WI38 (cell line): ENCODE measurements around the gene SEPHS1.

Experiments
- H3K4me3 ChIP-seq: 2 replicates; pipeline ENCODE4 v1.5.1; 2011; ENCODE audit warnings: low read depth, mild to moderate bottlenecking, control low read depth, low read length
- TF ChIP-seq, protein P1 (sequence below): IDR thresholded peaks from 2 replicates; pipeline ENCODE4 v1.5.1; 2012; ENCODE audit warnings: low read depth, mild to moderate bottlenecking, control low read depth, low read length

SEPHS1 gene

DNA sequence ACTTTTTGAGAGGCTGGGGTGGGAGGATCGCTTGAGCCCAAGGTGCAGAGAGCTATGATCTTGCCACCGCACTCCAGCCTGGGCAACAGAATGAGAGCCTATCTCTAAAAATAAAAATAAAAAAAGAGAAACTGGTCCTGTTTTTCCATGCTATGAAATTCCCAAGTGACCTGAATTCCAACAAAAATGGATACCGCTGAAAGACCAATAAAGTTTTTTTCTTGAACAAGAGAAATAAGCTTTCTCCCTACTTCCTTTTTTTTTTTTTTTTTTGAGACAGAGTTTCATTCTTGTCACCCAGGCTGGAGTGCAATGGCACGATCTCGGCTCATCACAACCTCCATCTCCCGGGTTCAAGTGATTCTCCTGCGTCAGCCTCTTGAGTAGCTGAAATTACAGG is 12.5 kb upstream of the SEPHS1 start:
- no peak overlapping the region for H3K4me3 ChIP-seq
- TF ChIP-seq, protein P1, sequence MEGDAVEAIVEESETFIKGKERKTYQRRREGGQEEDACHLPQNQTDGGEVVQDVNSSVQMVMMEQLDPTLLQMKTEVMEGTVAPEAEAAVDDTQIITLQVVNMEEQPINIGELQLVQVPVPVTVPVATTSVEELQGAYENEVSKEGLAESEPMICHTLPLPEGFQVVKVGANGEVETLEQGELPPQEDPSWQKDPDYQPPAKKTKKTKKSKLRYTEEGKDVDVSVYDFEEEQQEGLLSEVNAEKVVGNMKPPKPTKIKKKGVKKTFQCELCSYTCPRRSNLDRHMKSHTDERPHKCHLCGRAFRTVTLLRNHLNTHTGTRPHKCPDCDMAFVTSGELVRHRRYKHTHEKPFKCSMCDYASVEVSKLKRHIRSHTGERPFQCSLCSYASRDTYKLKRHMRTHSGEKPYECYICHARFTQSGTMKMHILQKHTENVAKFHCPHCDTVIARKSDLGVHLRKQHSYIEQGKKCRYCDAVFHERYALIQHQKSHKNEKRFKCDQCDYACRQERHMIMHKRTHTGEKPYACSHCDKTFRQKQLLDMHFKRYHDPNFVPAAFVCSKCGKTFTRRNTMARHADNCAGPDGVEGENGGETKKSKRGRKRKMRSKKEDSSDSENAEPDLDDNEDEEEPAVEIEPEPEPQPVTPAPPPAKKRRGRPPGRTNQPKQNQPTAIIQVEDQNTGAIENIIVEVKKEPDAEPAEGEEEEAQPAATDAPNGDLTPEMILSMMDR: no peak

DNA sequence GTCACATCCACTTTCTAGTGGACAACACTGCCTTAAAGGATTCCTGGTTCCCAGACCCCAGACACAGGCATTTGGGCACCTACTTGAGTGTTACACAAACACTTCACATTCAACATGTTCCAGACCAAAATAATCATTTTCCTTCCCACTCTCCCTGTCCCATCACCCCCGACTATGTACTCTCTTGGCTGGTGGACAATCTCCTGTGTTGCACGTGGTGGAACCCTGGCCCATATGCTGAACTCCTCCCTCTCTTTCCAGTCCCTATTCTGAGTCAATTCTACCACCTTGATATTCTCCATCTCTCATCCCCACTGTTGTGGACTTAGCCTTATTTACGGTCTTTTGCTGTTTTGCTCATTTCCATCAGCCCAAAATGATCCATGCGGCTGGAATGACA is 8.3 kb upstream of the SEPHS1 start:
- TF ChIP-seq, protein P1: no peak
- no peak overlapping the region for H3K4me3 ChIP-seq

DNA sequence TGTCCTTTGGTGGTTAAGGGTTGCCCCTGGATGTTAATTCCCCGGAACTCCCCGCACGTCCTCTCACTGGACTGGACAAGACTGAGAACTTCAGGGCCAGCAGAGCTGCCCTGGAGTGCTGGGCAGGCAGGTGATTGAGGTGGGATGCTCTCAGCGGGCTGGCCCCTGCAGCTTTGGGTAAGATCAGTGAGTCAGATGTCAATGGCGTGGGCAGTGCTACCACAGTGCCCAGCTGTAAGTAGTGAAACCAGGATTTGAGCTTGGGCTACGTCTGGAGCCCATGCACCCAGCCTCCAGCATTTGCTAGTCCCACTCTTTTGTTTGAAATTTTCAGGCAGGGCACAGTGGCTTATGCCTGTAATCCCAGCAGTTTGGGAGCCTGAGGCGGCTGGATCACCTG is 6.7 kb upstream of the SEPHS1 start:
- no peak overlapping the region for H3K4me3 ChIP-seq
- TF ChIP-seq, protein P1: no peak

DNA sequence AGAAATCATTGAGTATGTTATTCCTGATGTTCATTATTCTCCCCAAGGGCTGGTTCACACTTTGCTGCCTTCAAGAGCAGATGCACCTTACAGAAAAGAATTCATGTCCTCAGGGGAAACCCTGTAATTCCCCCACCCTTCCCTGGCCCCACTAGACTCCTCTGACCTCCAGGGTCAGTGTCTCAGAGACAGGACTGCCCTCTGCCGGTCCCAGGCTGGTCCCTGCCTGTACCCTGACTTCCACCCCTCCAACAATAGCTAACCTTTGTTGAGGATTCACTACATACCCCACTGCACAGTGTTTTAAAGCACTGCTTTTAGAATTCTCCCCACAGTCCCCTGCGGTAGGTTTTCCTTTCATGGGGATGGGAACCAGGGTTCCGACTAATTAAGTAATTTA is 4.4 kb upstream of the SEPHS1 start:
- no peak overlapping the region for H3K4me3 ChIP-seq
- TF ChIP-seq, protein P1: no peak

DNA sequence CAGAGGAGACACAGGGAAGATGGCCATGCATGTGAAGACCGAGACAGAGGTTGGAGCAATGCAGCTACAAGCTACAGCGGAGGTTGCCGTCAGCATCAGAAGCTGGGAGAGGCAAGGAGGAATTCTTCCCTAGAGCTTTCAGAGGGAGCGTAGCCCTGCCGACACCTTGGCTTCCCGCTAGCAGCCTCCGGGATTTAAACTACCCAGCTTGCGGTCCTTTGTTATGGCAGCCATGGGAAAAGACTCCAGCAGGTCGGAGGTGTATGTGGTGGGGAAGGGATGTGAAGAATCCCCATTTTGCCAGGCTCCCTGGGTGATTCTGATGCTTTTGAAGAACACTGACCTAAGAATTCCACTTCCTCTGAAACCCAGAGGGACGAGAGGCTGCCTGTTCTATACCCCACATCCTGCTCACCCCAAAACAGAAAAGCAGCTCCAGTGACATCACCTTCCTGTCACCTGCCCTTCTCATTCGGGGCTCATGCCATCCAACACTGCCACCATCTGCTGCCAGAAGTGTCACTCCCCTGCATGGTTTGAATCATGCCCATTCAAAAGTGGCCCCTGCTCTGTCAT is 3.3 kb upstream of the SEPHS1 start:
- H3K4me3 ChIP-seq: no peak overlapping the region
- TF ChIP-seq, protein P1: no peak

DNA sequence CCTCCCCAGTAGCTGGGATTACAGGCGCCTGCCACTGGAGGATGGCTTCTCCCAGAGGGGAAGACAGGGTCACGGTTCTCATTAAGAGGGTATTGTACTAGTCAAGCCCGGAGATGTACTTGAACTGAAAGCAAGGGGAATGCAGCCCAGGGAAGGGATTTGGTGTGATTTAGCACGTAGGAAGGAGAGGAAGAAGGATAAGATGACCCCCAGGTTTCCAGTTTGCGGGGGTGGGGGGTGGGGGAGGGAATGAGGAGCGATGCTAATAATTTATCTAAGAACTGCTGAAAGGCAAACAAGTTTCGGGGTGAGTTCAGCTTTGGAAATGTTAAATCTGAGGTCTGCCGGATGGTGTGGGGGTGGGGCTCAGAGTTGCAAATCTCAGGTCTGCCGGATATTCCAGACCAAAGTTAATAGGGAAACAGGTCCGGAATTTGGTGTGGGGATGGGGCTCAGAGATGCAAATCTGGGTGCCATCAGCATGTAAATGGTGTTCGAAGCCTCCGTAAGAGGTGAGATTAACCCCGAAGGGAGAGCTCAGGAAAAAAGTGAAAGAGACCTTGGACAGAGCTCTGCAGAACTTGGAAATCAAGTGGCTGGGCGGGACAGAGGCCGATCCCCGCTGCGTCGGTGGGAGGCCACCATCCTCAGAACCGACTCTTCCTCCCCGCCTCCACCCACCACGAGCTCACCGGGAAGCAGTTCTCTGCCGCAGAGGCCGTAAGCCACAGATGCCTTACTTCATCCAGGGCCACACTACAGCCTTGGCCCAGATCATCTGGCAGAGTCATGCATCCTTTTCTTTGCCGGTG is 1.6 kb upstream of the SEPHS1 start:
- TF ChIP-seq, protein P1: no peak
- peak overlapping the region; percentile 81 for H3K4me3 ChIP-seq

DNA sequence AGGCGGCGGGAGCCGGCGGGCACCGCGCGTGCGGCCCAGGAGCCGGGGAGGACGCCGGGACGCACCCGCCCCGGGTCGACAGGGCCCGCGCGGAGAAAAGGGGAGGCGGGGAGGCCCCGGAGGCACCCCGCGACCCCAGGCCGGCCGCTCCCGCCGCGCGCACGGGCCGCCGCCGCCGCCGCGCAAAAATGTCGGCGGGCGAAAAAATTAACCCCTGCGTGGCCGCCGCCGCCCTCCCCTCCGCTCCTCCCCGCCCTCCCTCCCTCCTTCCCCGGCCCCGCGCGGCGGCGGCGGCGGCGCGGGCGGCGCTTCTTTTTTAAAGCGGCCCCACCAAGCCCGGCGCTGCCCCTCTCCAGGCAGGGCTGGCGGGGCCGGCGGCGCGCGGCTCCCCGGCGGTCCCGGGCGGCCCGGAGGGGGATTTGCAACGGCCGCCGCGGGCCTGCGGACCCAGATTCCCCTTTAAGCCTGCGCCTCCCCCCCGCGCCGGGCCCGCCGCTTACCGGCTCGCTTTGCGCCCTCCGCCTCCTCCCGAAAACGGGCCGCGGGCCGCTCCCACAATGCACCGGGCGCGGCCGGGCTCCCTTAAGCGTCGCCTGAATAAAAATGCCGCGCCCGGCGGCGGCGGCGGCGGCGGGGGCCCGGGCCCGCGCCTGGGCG is 465 bp downstream of the SEPHS1 start:
- peak overlapping the region; percentile 81 for H3K4me3 ChIP-seq
- TF ChIP-seq, protein P1: no peak
